Liver (tissue), 3 donors: ENCODE data around the gene OOSP1.

Experiments used
- CTCF ChIP-seq: fragments of 150-350 bp; IDR thresholded peaks from 2 replicates; pipeline ENCODE4 v1.5.1; 2017; ENCODE audit warnings: improper control_type of control experiment, low read depth, low read length; ENCODE audit not compliant: missing input control
- GABPA ChIP-seq, 2 donors: IDR thresholded peaks in 1 of 2; conservative IDR thresholded peaks in 1 of 2; 2 replicates each; pipeline ENCODE4 v1.6.1; 2016; ENCODE audit warnings: antibody characterized with exemption in 2 of 2, mild to moderate bottlenecking in 1 of 2, moderate library complexity in 1 of 2
- RXRA ChIP-seq, 2 donors: IDR thresholded peaks; 2 replicates each; pipeline ENCODE4 v1.6.1; 2017 to 2018; ENCODE audit warnings: antibody characterized with exemption in 2 of 2, mild to moderate bottlenecking in 1 of 2
- TF ChIP-seq, protein P1 (sequence below): IDR thresholded peaks from 2 replicates; pipeline ENCODE4 v1.6.1; 2016; ENCODE audit warnings: antibody characterized with exemption
- donor health status: healthy.
- donor health status: healthy.

DNA sequence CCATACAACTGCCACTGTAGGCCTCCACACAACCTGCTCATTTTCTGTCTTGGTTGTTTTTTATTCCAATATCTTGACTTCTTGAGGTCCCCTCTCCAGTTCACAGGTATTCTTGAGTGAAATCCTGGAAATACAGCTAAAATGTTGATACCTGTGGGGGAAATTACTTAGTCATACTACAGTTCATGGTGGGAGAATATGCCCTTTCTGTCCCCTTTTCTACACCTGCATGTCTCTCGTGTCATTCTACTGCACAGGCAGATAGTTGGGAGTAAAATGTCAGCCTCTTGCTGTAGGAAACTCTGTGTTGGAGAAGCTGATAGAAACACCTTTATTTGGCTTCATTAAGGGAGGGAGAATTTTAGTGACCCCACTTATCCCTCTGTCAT lies 30.2 kb downstream of the OOSP1 start:
- TF ChIP-seq RXRA (IDR thresholded peaks at IDR 0.05) (no peak), CTCF (no peak), GABPA (IDR thresholded peaks at IDR 0.05 in 1 of 2, conservative IDR thresholded peaks at IDR 0.05 in 1 of 2) (no peak)
- TF ChIP-seq, protein P1, sequence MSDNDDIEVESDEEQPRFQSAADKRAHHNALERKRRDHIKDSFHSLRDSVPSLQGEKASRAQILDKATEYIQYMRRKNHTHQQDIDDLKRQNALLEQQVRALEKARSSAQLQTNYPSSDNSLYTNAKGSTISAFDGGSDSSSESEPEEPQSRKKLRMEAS: no peak
